Mesendoderm (in vitro differentiated cells): Measurements from ENCODE around the gene KDM7A.

Experiments used
- DNase-seq: peaks from one replicate; pipeline ENCODE4 v3.0.0; 2013
- H2AK5ac ChIP-seq: 2 replicates; pipeline ENCODE4 v1.6.1; 2013; ENCODE audit warnings: low read length, inconsistent platforms
- H2BK120ac ChIP-seq: 2 replicates; pipeline ENCODE4 v1.6.1; 2013; ENCODE audit warnings: low read depth, mild to moderate bottlenecking, low read length, moderate library complexity, mixed read lengths
- H2BK15ac ChIP-seq: replicated peaks from 2 replicates; pipeline ENCODE4 v1.6.1; 2013; ENCODE audit warnings: low read depth, mild to moderate bottlenecking, moderate library complexity
- H2BK5ac ChIP-seq: 2 replicates; pipeline ENCODE4 v1.6.1; 2013; ENCODE audit warnings: low read length, inconsistent platforms
- H3K18ac ChIP-seq: 2 replicates; pipeline ENCODE4 v1.6.1; 2013; ENCODE audit warnings: mild to moderate bottlenecking, low read length, mixed read lengths
- H3K23ac ChIP-seq: one replicate; pipeline ENCODE4 v1.6.1; 2013; ENCODE audit warnings: low read length
- H3K27ac ChIP-seq: 2 replicates; pipeline ENCODE4 v1.5.1; 2013; ENCODE audit warnings: low read depth, mild to moderate bottlenecking, inconsistent platforms, low read length, moderate library complexity
- H3K27me3 ChIP-seq: 2 replicates; pipeline ENCODE4 v1.6.1; 2013; ENCODE audit warnings: low read length, control low read depth, mild to moderate bottlenecking, inconsistent platforms; ENCODE audit not compliant: insufficient read depth, poor library complexity
- H3K36me3 ChIP-seq: 2 replicates; pipeline ENCODE4 v1.6.1; 2013; ENCODE audit warnings: low read length, inconsistent platforms; ENCODE audit not compliant: control insufficient read depth, insufficient read depth
- H3K4ac ChIP-seq: one replicate; pipeline ENCODE4 v1.6.1; 2013; ENCODE audit warnings: low read depth, mild to moderate bottlenecking, low read length, moderate library complexity
- H3K4me1 ChIP-seq: 2 replicates; pipeline ENCODE4 v1.6.1; 2013; ENCODE audit warnings: low read depth, low read length, inconsistent platforms; ENCODE audit not compliant: control insufficient read depth
- H3K4me2 ChIP-seq: 2 replicates; pipeline ENCODE4 v1.6.1; 2013; ENCODE audit warnings: low read length
- H3K4me3 ChIP-seq: 2 replicates; pipeline ENCODE4 v1.5.1; 2013; ENCODE audit warnings: mild to moderate bottlenecking, low read length
- H3K56ac ChIP-seq: one replicate; pipeline ENCODE4 v1.6.1; 2013; ENCODE audit warnings: low read length
- H3K79me1 ChIP-seq: 2 replicates; pipeline ENCODE4 v1.6.1; 2013; ENCODE audit warnings: low read length, inconsistent platforms
- H3K79me2 ChIP-seq: 2 replicates; pipeline ENCODE4 v1.6.1; 2013; ENCODE audit warnings: mild to moderate bottlenecking, low read length; ENCODE audit not compliant: control insufficient read depth, insufficient read depth
- H3K9ac ChIP-seq: 2 replicates; pipeline ENCODE4 v1.6.1; 2013; ENCODE audit warnings: low read length, inconsistent platforms
- H4K5ac ChIP-seq: one replicate; pipeline ENCODE4 v1.6.1; 2013; ENCODE audit warnings: low read length
- H4K8ac ChIP-seq: one replicate; pipeline ENCODE4 v1.6.1; 2013; ENCODE audit warnings: low read depth, mild to moderate bottlenecking, control low read depth, low read length, moderate library complexity
- WGBS: extraction: QIAGEN DNeasy Blood & Tissue Kit; methylation state at CpG from one replicate; pipeline ENCODE4 v1.1.7; 2013; ENCODE audit warnings: low lambda C conversion rate, missing lambda C conversion rate; ENCODE audit not compliant: insufficient coverage; ENCODE audit errors: extremely low coverage; 5-methylcytosine and 5-hydroxymethylcytosine counted together

The KDM7A gene

GRCh38 chr7:140197218-140197890 lies 20.6 kb upstream of the KDM7A start:
- Histone ChIP-seq H3K9ac (no peak overlapping the region), H3K4me1 (no peaks in the 10 kb centered on the region), H2BK5ac (no peak overlapping the region), H3K27ac (no peak overlapping the region), H3K18ac (no peak overlapping the region), H3K56ac (no peak overlapping the region), H4K8ac (no peak overlapping the region), H3K79me2 (no peaks in the 10 kb centered on the region), H3K4ac (no peak overlapping the region), H2BK15ac (no peak overlapping the region), H2BK120ac (no peak overlapping the region), H3K36me3 (no peaks in the 10 kb centered on the region), H3K4me3 (no peak overlapping the region), H3K4me2 (no peak overlapping the region), H4K5ac (no peak overlapping the region), H3K27me3 (no peaks in the 10 kb centered on the region), H3K79me1 (no peaks in the 10 kb centered on the region), H3K23ac (no peak overlapping the region), H2AK5ac (no peak overlapping the region)
- WGBS = no CpG with 5 or more reads among the region's 9 CpGs
- DNase-seq = no peak

- no peak for DNase-seq
- H2AK5ac ChIP-seq = no peak overlapping the region
- no peak overlapping the region for H3K4ac ChIP-seq
- H3K4me1 ChIP-seq = no peaks in the 10 kb centered on the region
- H3K79me1 ChIP-seq = no peaks in the 10 kb centered on the region
- H3K27me3 ChIP-seq = no peaks in the 10 kb centered on the region
- WGBS = no CpG with 5 or more reads among the region's 10 CpGs
- H3K9ac ChIP-seq = no peak overlapping the region
- H4K5ac ChIP-seq = no peak overlapping the region
- no peak overlapping the region for H3K4me2 ChIP-seq
- no peak overlapping the region for H2BK120ac ChIP-seq
- no peak overlapping the region for H4K8ac ChIP-seq
- no peaks in the 10 kb centered on the region for H3K36me3 ChIP-seq
- no peak overlapping the region for H2BK5ac ChIP-seq
- no peak overlapping the region for H3K27ac ChIP-seq
- no peak overlapping the region for H2BK15ac ChIP-seq
- H3K23ac ChIP-seq = no peak overlapping the region
- H3K79me2 ChIP-seq = no peaks in the 10 kb centered on the region
- H3K4me3 ChIP-seq = no peak overlapping the region
- no peak overlapping the region for H3K56ac ChIP-seq
- no peak overlapping the region for H3K18ac ChIP-seq
Measured at GRCh38 chr7:140196361-140197217, 19.8 kb upstream of the KDM7A start.

DNA sequence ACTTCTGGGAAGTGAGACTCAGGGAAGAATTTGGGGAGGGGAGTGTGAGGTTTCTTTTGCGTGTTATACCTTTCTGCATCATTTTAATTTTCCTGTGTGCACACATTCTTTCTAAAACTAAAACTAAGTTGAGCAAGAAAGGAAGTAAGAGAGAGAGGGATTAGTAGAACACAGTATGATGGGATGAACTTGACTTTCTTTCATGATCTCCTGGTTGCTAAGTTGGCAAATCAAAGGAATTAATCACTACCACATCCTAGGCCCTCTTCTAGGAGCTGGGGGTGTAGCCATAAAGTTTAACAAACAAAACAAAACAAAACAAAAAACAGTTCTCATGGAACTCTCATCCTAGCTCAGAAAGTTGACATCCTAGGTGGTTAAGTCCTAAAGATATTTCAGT lies 19.1 kb upstream of the KDM7A start:
- H3K79me2 ChIP-seq = no peaks in the 10 kb centered on the region
- no CpG with 5 or more reads among the region's 1 CpG for WGBS
- no peak overlapping the region for H2BK5ac ChIP-seq
- H3K36me3 ChIP-seq = no peaks in the 10 kb centered on the region
- no peaks in the 10 kb centered on the region for H3K79me1 ChIP-seq
- no peak overlapping the region for H4K8ac ChIP-seq
- no peak overlapping the region for H3K4me2 ChIP-seq
- no peak overlapping the region for H2BK15ac ChIP-seq
- H3K4me3 ChIP-seq = no peak overlapping the region
- no peaks in the 10 kb centered on the region for H3K27me3 ChIP-seq
- H3K4ac ChIP-seq = no peak overlapping the region
- DNase-seq = no peak
- no peak overlapping the region for H4K5ac ChIP-seq
- no peak overlapping the region for H3K9ac ChIP-seq
- no peak overlapping the region for H3K23ac ChIP-seq
- H2AK5ac ChIP-seq = no peak overlapping the region
- no peak overlapping the region for H2BK120ac ChIP-seq
- no peaks in the 10 kb centered on the region for H3K4me1 ChIP-seq
- H3K56ac ChIP-seq = no peak overlapping the region
- H3K18ac ChIP-seq = no peak overlapping the region
- no peak overlapping the region for H3K27ac ChIP-seq

DNA sequence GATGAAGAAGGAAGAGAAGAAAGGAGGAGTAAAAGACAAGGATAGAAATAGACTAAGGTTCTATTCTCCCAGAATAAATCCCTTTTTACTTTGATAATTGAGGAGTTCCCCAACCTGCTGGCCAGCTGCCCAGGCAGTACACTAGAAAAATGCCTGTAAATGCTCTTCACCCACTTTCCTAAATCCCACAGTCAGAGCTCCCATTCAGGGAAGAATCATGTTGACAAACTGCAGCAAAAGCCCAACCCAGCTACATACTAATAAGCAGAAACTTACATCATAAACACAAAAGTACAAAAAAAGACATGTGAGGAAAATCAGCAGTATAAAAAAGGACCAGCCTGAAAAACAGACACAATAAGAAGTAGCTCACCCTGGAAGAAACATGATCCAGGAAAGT lies 15.8 kb upstream of the KDM7A start:
- H2BK5ac ChIP-seq = no peak overlapping the region
- no peaks in the 10 kb centered on the region for H3K79me1 ChIP-seq
- H3K4ac ChIP-seq = no peak overlapping the region
- H4K8ac ChIP-seq = no peak overlapping the region
- H3K4me1 ChIP-seq = no peaks in the 10 kb centered on the region
- H4K5ac ChIP-seq = no peak overlapping the region
- H3K9ac ChIP-seq = no peak overlapping the region
- H3K23ac ChIP-seq = no peak overlapping the region
- no peak overlapping the region for H3K27ac ChIP-seq
- no peak overlapping the region for H3K18ac ChIP-seq
- H2BK120ac ChIP-seq = no peak overlapping the region
- no peak overlapping the region for H2BK15ac ChIP-seq
- no peaks in the 10 kb centered on the region for H3K27me3 ChIP-seq
- H3K4me2 ChIP-seq = no peak overlapping the region
- no peak for DNase-seq
- H2AK5ac ChIP-seq = no peak overlapping the region
- no peak overlapping the region for H3K56ac ChIP-seq
- H3K79me2 ChIP-seq = no peaks in the 10 kb centered on the region
- no peak overlapping the region for H3K4me3 ChIP-seq
- H3K36me3 ChIP-seq = no peaks in the 10 kb centered on the region

- no peak for DNase-seq
- Histone ChIP-seq H3K56ac (no peak overlapping the region), H3K23ac (no peak overlapping the region), H3K18ac (no peak overlapping the region), H4K8ac (no peak overlapping the region), H3K4ac (no peak overlapping the region), H2AK5ac (no peak overlapping the region), H3K4me1 (no peaks in the 10 kb centered on the region), H3K9ac (no peak overlapping the region), H3K4me3 (no peak overlapping the region), H3K27me3 (no peaks in the 10 kb centered on the region), H2BK15ac (no peak overlapping the region), H3K79me1 (no peaks in the 10 kb centered on the region), H2BK5ac (no peak overlapping the region), H3K27ac (no peak overlapping the region), H3K4me2 (no peak overlapping the region), H3K36me3 (no peaks in the 10 kb centered on the region), H3K79me2 (no peaks in the 10 kb centered on the region), H4K5ac (no peak overlapping the region), H2BK120ac (no peak overlapping the region)
- WGBS = no CpG with 5 or more reads among the region's 3 CpGs
Measured at GRCh38 chr7:140192176-140192575, 15.4 kb upstream of the KDM7A start.

GRCh38 chr7:140190588-140190987 lies 13.8 kb upstream of the KDM7A start:
- H3K4me1 ChIP-seq = no peaks in the 10 kb centered on the region
- H3K27me3 ChIP-seq = no peaks in the 10 kb centered on the region
- no peak overlapping the region for H4K5ac ChIP-seq
- no peak overlapping the region for H3K23ac ChIP-seq
- H2BK5ac ChIP-seq = no peak overlapping the region
- no peak overlapping the region for H2AK5ac ChIP-seq
- H4K8ac ChIP-seq = no peak overlapping the region
- H3K18ac ChIP-seq = no peak overlapping the region
- no peaks in the 10 kb centered on the region for H3K36me3 ChIP-seq
- no peaks in the 10 kb centered on the region for H3K79me1 ChIP-seq
- H2BK120ac ChIP-seq = no peak overlapping the region
- no peak overlapping the region for H3K4me3 ChIP-seq
- H3K9ac ChIP-seq = no peak overlapping the region
- no peak overlapping the region for H3K4me2 ChIP-seq
- no peak overlapping the region for H3K27ac ChIP-seq
- H3K56ac ChIP-seq = no peak overlapping the region
- no peak overlapping the region for H3K4ac ChIP-seq
- no peaks in the 10 kb centered on the region for H3K79me2 ChIP-seq
- no peak for DNase-seq
- H2BK15ac ChIP-seq = no peak overlapping the region
